ENCODE results near the gene HSP90AA1. TPM values are rescaled to one million over a fixed set of nuclear protein-coding genes. Genes with fewer than 3 reads are reported as not detected.

HSP90AA1 gene
- 161 and 504 TPM in 2 replicates for total RNA-seq

GRCh38 chr14:102086972-102087761 is at the start of gene HSP90AA1:
Gene HSP90AA1 (minus strand): TSS chr14:102087044. CDS start chr14:102086378, 666 bp downstream.

Small RNA genes within 50 kb of the gene (small RNA-seq; reads per million reads assigned to genes)
- not detected for gene RN7SL472P (ENCODE audit: low replicate concordance)

Other genes starting within 250 kb of the HSP90AA1 start
- 377 and 627 TPM in 2 replicates for gene DYNC1H1, start 122.5 kb downstream of the HSP90AA1 start, total RNA-seq
- 11.6 and 27.5 TPM in 2 replicates for gene WDR20, start 52.9 kb upstream of the HSP90AA1 start, total RNA-seq
- gene MOK, start 218.1 kb upstream of the HSP90AA1 start, total RNA-seq, result 11.8 and 21.6 TPM in 2 replicates
- 8.8 and 10.9 TPM in 2 replicates for gene ZNF839, start 232.7 kb upstream of the HSP90AA1 start, total RNA-seq